HFFc6 (cell line): ENCODE results near the gene RNF148. TPM values are rescaled to one million over a fixed set of nuclear protein-coding genes. Genes with fewer than 3 reads are reported as not detected.

Experiments
- DNase-seq: peaks from one replicate; pipeline ENCODE4 v3.0.0-alpha.2; 2018
- H3K27ac Mint-ChIP-seq: 2 replicates; pipeline ENCODE4 v1.8.0; 2020; ENCODE audit warnings: mild to moderate bottlenecking, mixed read lengths
- H3K27me3 Mint-ChIP-seq: 2 replicates; pipeline ENCODE4 v1.8.0; 2021; ENCODE audit warnings: mild to moderate bottlenecking, moderate library complexity, mixed read lengths; ENCODE audit not compliant: insufficient read depth
- H3K36me3 Mint-ChIP-seq: 2 replicates; pipeline ENCODE4 v1.8.0; 2021; ENCODE audit warnings: low read depth, mixed read lengths
- H3K4me1 Mint-ChIP-seq: 2 replicates; pipeline ENCODE4 v1.8.0; 2020; ENCODE audit warnings: low read depth, mixed read lengths
- H3K4me3 Mint-ChIP-seq: 2 replicates; pipeline ENCODE4 v1.8.0; 2020; ENCODE audit warnings: mild to moderate bottlenecking, moderate library complexity, mixed read lengths
- H3K9me3 Mint-ChIP-seq: 2 replicates; pipeline ENCODE4 v1.8.0; 2020; ENCODE audit warnings: mild to moderate bottlenecking, mixed read lengths
- long read RNA-seq: library from polyadenylated mRNA; unstranded; transcript quantifications from one replicate; pipeline ENCODE4 v2.0.0, GENCODE V29; 2019
- total RNA-seq, 6 experiments: library from RNA; stranded (reverse); fragmentation: NEBNext Ultra II Directional; extraction: Animal tissue kit (Norgen Biotek cat#: 25700); gene quantifications; 2 replicates in 1 of 6; 3 replicates in 5 of 6; pipeline ENCODE4 v1.2.3, GENCODE V29; 2021
- TF ChIP-seq, protein P1 (sequence below): fragments of 200-600 bp; sonication (generic); IDR thresholded peaks from 2 replicates; pipeline ENCODE4 v1.5.0; 2021; ENCODE audit warnings: antibody characterized with exemption, mild to moderate bottlenecking

Gene RNF148, protein sequence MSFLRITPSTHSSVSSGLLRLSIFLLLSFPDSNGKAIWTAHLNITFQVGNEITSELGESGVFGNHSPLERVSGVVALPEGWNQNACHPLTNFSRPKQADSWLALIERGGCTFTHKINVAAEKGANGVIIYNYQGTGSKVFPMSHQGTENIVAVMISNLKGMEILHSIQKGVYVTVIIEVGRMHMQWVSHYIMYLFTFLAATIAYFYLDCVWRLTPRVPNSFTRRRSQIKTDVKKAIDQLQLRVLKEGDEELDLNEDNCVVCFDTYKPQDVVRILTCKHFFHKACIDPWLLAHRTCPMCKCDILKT
- not detected for total RNA-seq
- long read RNA-seq, result 0 reads

DNA sequence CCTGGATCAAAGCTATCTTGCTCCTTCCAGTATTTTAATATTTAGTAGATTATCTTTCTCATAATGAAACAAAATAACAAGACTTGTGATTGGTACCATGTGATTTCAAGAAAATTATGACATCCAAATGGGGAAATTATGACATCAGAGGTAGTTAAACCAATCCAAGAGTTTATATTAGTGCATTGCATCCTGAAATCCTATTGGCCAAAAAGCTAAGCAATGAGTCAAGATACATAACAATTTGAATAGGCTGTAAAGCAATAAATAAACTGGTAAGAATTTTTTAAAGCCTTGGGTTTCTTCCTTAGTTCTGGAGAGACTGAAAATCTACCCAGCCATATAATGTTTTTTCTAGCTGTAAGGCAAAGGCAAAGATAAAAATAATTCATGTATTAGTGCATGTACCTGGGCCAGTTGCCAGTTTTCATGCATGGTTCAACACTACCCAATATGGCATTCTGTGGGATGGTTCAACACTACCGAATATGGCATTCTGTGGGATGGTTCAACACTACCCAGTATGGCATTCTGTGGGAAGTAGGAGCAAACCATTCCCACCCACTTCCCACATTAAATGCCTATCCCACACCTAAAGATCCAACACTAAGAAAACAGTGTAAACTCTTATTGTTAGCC lies at the start of gene RNF148:
Gene RNF148 (minus strand): TSS at position 51 of the 639 bp plus-strand sequence. CDS start 172 bp downstream, outside the sequence.
- H3K27ac Mint-ChIP-seq, result no peak within 1 kb of the TSS
- H3K27me3 Mint-ChIP-seq, result no peaks in the 10 kb centered on the region
- TF ChIP-seq, protein P1, sequence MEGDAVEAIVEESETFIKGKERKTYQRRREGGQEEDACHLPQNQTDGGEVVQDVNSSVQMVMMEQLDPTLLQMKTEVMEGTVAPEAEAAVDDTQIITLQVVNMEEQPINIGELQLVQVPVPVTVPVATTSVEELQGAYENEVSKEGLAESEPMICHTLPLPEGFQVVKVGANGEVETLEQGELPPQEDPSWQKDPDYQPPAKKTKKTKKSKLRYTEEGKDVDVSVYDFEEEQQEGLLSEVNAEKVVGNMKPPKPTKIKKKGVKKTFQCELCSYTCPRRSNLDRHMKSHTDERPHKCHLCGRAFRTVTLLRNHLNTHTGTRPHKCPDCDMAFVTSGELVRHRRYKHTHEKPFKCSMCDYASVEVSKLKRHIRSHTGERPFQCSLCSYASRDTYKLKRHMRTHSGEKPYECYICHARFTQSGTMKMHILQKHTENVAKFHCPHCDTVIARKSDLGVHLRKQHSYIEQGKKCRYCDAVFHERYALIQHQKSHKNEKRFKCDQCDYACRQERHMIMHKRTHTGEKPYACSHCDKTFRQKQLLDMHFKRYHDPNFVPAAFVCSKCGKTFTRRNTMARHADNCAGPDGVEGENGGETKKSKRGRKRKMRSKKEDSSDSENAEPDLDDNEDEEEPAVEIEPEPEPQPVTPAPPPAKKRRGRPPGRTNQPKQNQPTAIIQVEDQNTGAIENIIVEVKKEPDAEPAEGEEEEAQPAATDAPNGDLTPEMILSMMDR, result no peak
- no peaks in the 10 kb centered on the region for H3K4me1 Mint-ChIP-seq
- DNase-seq, result no peak
- no peaks in the 10 kb centered on the region for H3K36me3 Mint-ChIP-seq
- H3K9me3 Mint-ChIP-seq, result peaks cover 35% of the 10 kb centered on the region
- no peak within 1 kb of the TSS for H3K4me3 Mint-ChIP-seq

DNA sequence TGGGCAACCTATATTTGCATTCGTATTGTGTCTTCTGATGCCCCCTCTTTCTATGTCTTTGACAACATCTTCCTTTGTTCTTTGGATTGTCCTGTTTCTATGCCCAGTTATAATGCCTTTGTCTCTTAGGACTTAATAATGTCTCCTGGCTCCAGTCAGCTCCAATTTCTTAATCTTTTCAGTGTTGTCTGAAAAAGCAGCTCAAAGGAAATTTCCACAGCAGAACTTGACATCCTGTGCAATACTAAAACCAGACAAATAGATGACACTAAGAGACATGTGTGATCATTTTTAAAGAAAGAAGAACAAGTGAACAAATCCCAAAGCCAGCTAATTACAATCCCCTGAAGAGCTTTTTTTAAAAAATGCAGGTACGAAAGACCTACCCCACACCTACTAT lies 47.7 kb upstream of the RNF148 start:
- Mint-ChIP-seq H3K36me3 (no peaks in the 10 kb centered on the region; the same call in 1 of the 2 replicates), H3K9me3 (peaks cover 25% of the 10 kb centered on the region), H3K4me1 (no peaks in the 10 kb centered on the region), H3K27me3 (no peaks in the 10 kb centered on the region), H3K27ac (no peak overlapping the region), H3K4me3 (no peak overlapping the region)
- no peak for DNase-seq
- TF ChIP-seq, protein P1, result no peak

DNA sequence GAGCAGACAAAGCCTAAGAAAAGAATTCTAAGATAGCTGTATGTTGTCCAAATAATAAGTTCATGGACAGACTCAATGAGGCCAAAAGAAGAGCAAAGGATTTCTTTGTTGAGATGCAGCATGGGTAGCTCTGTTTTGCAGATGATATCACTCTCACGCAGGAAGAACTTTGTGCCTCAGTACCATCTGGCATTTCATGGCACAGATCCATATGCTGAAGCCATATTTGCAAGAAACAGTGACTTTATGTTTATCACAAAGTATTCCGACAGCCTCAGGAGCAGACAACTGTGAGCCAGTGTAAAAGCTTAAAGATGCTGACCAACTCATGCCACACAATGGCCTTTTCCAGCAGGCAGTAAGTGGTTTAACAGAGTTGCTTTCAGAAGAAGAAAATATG lies 45.5 kb upstream of the RNF148 start:
- H3K9me3 Mint-ChIP-seq, result peaks cover 38% of the 10 kb centered on the region
- H3K36me3 Mint-ChIP-seq, result no peaks in the 10 kb centered on the region; the same call in 1 of the 2 replicates
- DNase-seq, result no peak
- H3K27ac Mint-ChIP-seq, result no peak overlapping the region
- no peaks in the 10 kb centered on the region for H3K4me1 Mint-ChIP-seq
- H3K4me3 Mint-ChIP-seq, result no peak overlapping the region
- TF ChIP-seq, protein P1, result no peak
- no peaks in the 10 kb centered on the region for H3K27me3 Mint-ChIP-seq

DNA sequence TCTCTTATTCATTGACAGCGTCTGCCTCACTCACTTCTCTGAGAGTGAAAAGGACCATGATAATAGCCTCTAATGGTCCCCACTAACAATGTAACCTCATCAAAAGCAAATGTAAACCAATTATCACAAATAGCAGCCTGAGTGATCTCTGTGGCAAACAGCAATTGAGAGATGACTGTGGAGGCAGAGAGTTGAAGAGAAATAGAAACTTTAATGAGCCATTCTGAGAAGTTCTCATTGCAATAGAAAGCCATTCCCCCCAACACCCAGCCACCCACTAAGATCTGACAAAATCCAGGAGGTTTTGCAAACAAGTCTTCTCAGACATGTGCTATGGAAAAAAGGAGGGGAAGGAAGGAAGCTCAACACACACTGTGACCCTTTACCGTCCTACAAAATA lies 44.2 kb upstream of the RNF148 start:
- no peak for DNase-seq
- Mint-ChIP-seq H3K27me3 (no peaks in the 10 kb centered on the region), H3K4me3 (no peak overlapping the region), H3K36me3 (no peaks in the 10 kb centered on the region; the same call in 1 of the 2 replicates), H3K27ac (no peak overlapping the region), H3K4me1 (no peaks in the 10 kb centered on the region), H3K9me3 (peaks cover 39% of the 10 kb centered on the region)
- TF ChIP-seq, protein P1, result no peak

DNA sequence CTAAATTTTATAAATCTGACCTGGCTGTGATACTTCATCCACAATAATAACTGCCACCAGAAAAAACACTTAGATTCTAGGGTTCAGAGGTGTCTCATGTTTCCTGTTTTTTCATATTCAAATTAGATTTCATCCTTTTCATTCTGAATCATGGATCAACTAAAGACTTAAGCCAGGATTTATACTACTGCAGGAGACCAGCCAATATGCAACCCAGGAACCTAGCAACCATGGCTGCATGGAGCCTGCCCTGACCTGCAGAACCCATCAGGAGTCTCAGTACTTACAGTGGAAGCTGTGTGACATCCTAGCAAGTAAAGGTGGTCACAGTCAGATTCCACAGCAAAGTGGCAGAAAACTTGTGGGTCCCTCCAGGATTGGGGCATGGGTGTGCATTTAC lies 40.5 kb upstream of the RNF148 start:
- Mint-ChIP-seq H3K27ac (no peak overlapping the region), H3K27me3 (no peaks in the 10 kb centered on the region), H3K36me3 (no peaks in the 10 kb centered on the region; the same call in 1 of the 2 replicates), H3K4me1 (no peaks in the 10 kb centered on the region), H3K9me3 (peaks cover 40% of the 10 kb centered on the region), H3K4me3 (no peak overlapping the region)
- TF ChIP-seq, protein P1, result no peak
- no peak for DNase-seq
